Sigmoid colon (tissue), 4 donors: ENCODE data around the gene HOMER2.

Source experiments
- EP300 ChIP-seq, 4 donors: sonication (generic); formaldehyde crosslinking; IDR thresholded peaks; one replicate each; pipeline ENCODE4 v1.6.1; 2017; ENCODE audit warnings: antibody characterized with exemption in 4 of 4
- POLR2A ChIP-seq, 2 donors: fragments of 450-650 bp; IDR thresholded peaks; one replicate each; pipeline ENCODE4 v1.6.1; 2016; ENCODE audit warnings: antibody characterized with exemption in 2 of 2, mild to moderate bottlenecking in 2 of 2, moderate library complexity in 2 of 2
- POLR2AphosphoS5 ChIP-seq, 4 donors: sonication (generic); formaldehyde crosslinking; IDR thresholded peaks; one replicate each; pipeline ENCODE4 v1.6.1; 2017; ENCODE audit warnings: antibody characterized with exemption in 4 of 4
- TF ChIP-seq, protein P1 (sequence below), 4 experiments: fragments of 450-650 bp in 3 of 4; fragments of 200-600 bp in 1 of 4; IDR thresholded peaks; one replicate each; pipeline ENCODE4 v1.5.1; 2016 to 2019; ENCODE audit warnings: antibody characterized with exemption in 4 of 4, mild to moderate bottlenecking in 3 of 4, moderate library complexity in 2 of 4

DNA sequence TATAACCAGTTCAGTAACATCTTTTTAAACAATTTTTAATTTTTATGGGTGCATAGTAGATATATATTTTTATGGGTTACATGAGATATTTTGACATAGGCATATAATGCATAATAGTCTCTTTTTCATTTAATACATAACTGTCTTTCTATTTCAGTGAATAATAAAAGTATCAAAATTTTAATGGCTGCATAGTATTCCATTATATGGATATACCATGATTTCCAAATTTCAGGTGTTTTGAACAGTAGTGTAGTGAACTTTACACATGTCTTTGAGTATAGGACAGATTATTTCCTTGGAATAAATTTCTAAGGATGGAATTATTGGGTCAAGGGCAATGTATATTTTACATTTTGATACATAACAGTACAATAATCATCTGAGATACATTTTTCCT is 132.4 kb downstream of the HOMER2 start:
- no peak for TF ChIP-seq POLR2AphosphoS5 (IDR thresholded peaks at IDR 0.05)
- TF ChIP-seq, protein P1, sequence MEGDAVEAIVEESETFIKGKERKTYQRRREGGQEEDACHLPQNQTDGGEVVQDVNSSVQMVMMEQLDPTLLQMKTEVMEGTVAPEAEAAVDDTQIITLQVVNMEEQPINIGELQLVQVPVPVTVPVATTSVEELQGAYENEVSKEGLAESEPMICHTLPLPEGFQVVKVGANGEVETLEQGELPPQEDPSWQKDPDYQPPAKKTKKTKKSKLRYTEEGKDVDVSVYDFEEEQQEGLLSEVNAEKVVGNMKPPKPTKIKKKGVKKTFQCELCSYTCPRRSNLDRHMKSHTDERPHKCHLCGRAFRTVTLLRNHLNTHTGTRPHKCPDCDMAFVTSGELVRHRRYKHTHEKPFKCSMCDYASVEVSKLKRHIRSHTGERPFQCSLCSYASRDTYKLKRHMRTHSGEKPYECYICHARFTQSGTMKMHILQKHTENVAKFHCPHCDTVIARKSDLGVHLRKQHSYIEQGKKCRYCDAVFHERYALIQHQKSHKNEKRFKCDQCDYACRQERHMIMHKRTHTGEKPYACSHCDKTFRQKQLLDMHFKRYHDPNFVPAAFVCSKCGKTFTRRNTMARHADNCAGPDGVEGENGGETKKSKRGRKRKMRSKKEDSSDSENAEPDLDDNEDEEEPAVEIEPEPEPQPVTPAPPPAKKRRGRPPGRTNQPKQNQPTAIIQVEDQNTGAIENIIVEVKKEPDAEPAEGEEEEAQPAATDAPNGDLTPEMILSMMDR (IDR thresholded peaks at IDR 0.05) = no peak
- no peak for TF ChIP-seq POLR2A (IDR thresholded peaks at IDR 0.05)
- TF ChIP-seq EP300 (IDR thresholded peaks at IDR 0.05) = no peak
